Measurements from ENCODE around the gene SLC44A4.
"Not testable (repeated sequence)": the region's sequence is repeated elsewhere in the genome, so short reads cannot be mapped to it uniquely, and the experiment has no call there.

SLC44A4 gene

GRCh38 chr6:31825553-31825952 is 53.2 kb downstream of the SLC44A4 start:
- no peak for DNase-seq

DNA sequence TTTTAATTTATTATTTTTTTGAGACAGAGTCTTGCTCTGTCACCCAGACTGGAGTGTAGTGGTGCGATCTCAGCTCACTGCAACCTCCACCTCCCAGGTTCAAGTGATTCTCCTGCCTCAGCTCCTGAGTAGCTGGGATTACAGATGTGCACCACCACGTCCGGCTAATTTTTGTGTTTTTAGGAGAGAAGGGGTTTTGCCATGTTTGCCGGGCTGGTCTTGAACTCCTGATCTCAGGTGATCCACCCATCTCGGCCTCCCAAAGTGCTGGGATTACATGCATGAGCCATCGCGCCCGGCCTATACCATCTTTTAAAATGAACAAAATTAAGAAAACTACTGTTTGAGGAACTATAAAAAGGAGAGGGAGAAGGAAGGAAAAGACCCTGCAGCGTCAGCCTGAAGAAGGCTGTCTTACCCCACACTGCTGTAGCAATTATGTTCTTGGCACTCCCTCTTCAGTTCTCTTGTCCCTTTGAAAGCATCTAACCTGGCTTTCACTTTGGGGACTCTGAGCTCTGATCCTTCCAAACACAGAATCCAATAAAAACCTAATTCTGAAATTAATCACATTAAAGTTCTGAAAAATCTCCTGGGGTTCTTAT is 55.1 kb downstream of the SLC44A4 start:
- DNase-seq: not testable (repeated sequence)

GRCh38 chr6:31822036-31822821 is 56.6 kb downstream of the SLC44A4 start:
- no peak for DNase-seq

DNA sequence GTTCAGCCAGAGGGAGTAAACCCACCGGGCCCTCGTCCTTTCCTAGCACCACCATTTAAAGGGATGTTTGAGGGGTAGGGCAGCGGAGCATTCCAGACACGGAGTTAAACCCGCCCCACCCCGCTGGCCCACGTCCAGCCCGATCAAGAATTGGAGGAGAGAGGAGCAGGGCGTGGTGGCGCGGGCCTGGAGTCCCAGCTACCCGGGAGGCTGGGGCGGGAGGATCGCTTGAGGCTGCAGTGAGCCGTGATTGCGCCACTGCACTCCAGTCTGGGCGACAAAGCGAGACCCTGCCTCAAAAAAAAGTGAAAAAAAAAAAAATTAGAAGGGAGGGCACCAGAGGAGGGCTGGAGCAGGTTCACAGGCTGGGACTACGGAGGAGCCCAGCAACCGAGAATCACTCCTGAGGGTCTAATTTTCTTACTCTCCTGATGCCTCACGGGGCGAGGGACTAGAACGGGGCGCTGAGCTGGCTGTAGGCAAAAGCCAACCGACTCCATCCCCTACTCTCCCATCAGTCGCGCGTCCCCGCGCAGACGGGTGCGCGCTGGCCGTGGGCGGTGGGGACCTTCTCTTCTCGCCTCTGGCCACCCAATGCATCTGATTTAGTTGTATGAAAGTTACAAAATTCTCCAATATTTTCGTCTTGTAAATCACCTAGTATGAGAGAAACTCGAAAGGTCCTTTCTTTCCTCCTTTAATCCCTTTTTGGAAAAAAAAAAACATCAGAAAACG is 57.3 kb downstream of the SLC44A4 start:
- no peak for DNase-seq

DNA sequence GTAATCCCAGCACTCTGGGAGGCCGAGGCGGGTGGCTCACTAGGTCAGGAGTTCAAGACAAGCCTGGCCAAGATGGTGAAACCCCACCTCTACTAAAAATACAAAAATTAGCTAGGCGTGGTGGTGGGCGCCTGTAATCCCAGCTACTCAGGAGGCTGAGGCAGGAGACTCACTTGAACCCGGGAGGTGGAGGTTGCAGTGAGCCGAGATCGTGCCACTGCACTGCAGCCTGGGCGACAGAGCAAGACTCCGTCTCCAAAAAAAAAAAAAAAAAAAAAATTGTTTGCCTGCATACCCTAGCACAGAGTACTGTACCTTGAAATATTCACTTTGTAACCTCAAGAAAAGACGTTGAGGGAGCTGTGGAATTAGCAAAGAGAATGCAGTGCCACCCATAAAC is 58.4 kb downstream of the SLC44A4 start:
- DNase-seq: not testable (repeated sequence)

GRCh38 chr6:31819871-31820299 is 58.9 kb downstream of the SLC44A4 start:
- DNase-seq: no peak

DNA sequence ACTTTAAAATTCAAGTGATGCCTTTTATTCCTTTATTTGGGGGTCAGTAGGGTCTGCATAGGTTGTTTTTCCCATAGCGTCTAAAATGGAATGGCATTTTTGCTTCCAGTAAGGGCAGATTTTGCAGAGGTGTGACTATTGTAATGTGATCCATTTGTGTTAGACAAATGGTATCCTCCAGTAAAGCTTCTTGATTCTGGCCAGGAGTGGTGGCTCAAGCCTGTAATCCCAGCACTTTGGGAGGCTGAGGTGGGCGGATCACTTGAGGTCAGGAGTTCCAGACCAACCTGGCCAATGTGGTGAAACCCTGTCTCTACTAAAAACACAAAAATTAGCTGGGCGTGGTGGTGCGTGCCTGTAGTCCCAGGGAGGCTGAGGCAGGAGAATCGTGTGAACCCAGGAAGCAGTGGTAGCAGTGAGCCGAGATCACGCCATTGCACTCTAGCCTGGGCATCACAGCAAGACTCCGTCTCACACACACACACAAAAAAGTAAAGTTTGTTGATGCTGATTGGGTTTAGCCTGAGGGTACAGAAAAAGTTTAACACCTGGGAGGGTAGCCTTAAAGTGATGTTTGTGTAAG is 60.8 kb downstream of the SLC44A4 start:
- not testable (repeated sequence) for DNase-seq

- DNase-seq: not testable (repeated sequence)
These were observed 61.5 kb downstream of the SLC44A4 start for GRCh38 chr6:31817133-31817928.

GRCh38 chr6:31815025-31815838 is 63.6 kb downstream of the SLC44A4 start, which contains the start of the genes HSPA1A and HSPA1L:
TSS of gene HSPA1A (plus strand) at chr6:31815543. CDS start at chr6:31815757, 214 bp downstream.
TSS of gene HSPA1L (minus strand) at chr6:31815283. CDS start at chr6:31811972, 3,311 bp downstream.
- no peak for DNase-seq

DNA sequence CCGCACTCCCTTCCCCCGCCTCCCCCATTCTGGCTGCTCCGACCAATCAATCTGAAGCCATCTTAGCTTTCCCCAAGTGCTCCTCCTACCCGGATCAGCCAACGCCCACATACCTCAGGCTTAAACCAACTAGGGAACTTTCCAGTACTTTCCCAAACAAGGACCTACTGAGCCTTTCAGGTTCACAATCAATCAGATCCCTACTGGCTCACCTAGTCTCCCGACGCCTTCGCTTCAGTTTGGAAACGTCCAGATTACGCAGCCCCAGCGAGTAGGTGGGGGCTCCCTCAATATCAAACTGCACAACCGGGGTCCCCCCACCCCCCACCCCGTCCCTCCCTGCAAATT is 64.1 kb downstream of the SLC44A4 start:
- DNase-seq: no peak

- no peak for DNase-seq
These were observed 65.3 kb downstream of the SLC44A4 start for GRCh38 chr6:31813465-31813849.
